ENCODE data around the gene PCBP3. TPM values are rescaled to one million over a fixed set of nuclear protein-coding genes. Genes with fewer than 3 reads are reported as not detected.

The PCBP3 gene
- total and polyA plus RNA-seq, 2 of the 8 experiments (the other 6 are each of a cell fraction or from before 2014, with no cell fraction given): 3.5 to 6.3 TPM

- peak overlapping the region; percentile 13 for H3K4ac ChIP-seq (replicated peaks; ENCODE audit: insufficient read length, low read depth, low read length)
- DNase-seq (ENCODE audit: low read depth in 1 of 2, low spot score in 2 of 2) (no peak), FAIRE-seq (no peak)
- ChIA-PET POLR2A (ENCODE audit: partially characterized antibody) (no interaction called here), CTCF (ENCODE audit: partially characterized antibody) (no interaction called here)
- H4K20me1 ChIP-seq (replicated peaks in 1 of 2; ENCODE audit: control insufficient read depth in 1 of 2, insufficient read depth in 2 of 2, low read length in 2 of 2): no peaks in the 10 kb centered on the region
- peaks cover 1% of the 10 kb centered on the region; the same call in 1 of the 2 replicates for H3K23me2 ChIP-seq (ENCODE audit: low read depth, low read length)
- peak overlapping the region; percentile 42 for H3K23ac ChIP-seq (ENCODE audit: insufficient read length)
- no peaks in the 10 kb centered on the region for H3K36me3 ChIP-seq (ENCODE audit: control insufficient read depth in 2 of 4, insufficient read depth in 4 of 4, low read length in 3 of 4)
- H2AK5ac ChIP-seq (ENCODE audit: low read depth, low read length): peak overlapping the region; percentile 83; the same call in 1 of the 2 replicates
- no peak overlapping the region for H2BK120ac ChIP-seq (replicated peaks; ENCODE audit: low read depth, low read length)
- H3K27me3 ChIP-seq (replicated peaks in 1 of 4; ENCODE audit: control insufficient read depth in 3 of 4, extremely low read depth in 1 of 4, insufficient read depth in 3 of 4, low read length in 3 of 4): no peaks in the 10 kb centered on the region
- no peak overlapping the region; the same call in 1 of the 2 replicates for H2BK5ac ChIP-seq (ENCODE audit: low read depth, low read length)
- no peak overlapping the region for H2AFZ ChIP-seq (ENCODE audit: low read length)
- no peaks in the 10 kb centered on the region for H3K79me2 ChIP-seq (ENCODE audit: control insufficient read depth in 1 of 2, insufficient read depth in 2 of 2, low read length in 2 of 2)
- no peak overlapping the region for H3K4me2 ChIP-seq (ENCODE audit: insufficient read depth in 1 of 2, low read depth in 2 of 2, low read length in 2 of 2)
- H3K14ac ChIP-seq (ENCODE audit: insufficient read length): no peak overlapping the region
- no peak overlapping the region for H2BK20ac ChIP-seq (ENCODE audit: low read length)
- H3K27ac ChIP-seq (ENCODE audit: low read depth, low read length): no peak overlapping the region
- H2BK12ac ChIP-seq (ENCODE audit: low read depth, low read length): 0 out of 2 replicates have a peak overlapping the region, but pooled peaks have one; percentile 29
- H2BK15ac ChIP-seq (ENCODE audit: low read length): no peak overlapping the region
- H3K56ac ChIP-seq (replicated peaks; ENCODE audit: insufficient read length, low read depth, low read length): no peak overlapping the region
- H3K9ac ChIP-seq (replicated peaks in 1 of 4; ENCODE audit: extremely low read depth in 1 of 4, low read depth in 3 of 4, low read length in 3 of 4): no peak overlapping the region
- H3K4me3 ChIP-seq (ENCODE audit: extremely low read depth in 1 of 4, insufficient read depth in 2 of 4, low read depth in 3 of 4, low read length in 4 of 4): no peak overlapping the region
- no peak for TF ChIP-seq PHF8 (conservative IDR thresholded peaks at IDR 0.05; ENCODE audit: low read depth, low read length)
- no peak for TF ChIP-seq NANOG (IDR thresholded peaks at IDR 0.05; ENCODE audit: insufficient read depth, low read depth, low read length, poor library complexity, severe bottlenecking)
- TF ChIP-seq JUND (IDR thresholded peaks at IDR 0.05; ENCODE audit: low read length): no peak
- no peak for TF ChIP-seq TCF12 (IDR thresholded peaks at IDR 0.05; ENCODE audit: low read depth, low read length)
- TF ChIP-seq CREB1 (IDR thresholded peaks at IDR 0.05): no peak
- TF ChIP-seq, protein P1, sequence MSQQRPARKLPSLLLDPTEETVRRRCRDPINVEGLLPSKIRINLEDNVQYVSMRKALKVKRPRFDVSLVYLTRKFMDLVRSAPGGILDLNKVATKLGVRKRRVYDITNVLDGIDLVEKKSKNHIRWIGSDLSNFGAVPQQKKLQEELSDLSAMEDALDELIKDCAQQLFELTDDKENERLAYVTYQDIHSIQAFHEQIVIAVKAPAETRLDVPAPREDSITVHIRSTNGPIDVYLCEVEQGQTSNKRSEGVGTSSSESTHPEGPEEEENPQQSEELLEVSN (IDR thresholded peaks at IDR 0.05): no peak
- TF ChIP-seq, protein P2, sequence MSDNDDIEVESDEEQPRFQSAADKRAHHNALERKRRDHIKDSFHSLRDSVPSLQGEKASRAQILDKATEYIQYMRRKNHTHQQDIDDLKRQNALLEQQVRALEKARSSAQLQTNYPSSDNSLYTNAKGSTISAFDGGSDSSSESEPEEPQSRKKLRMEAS (IDR thresholded peaks at IDR 0.05): no peak
- TF ChIP-seq SIN3A (conservative IDR thresholded peaks at IDR 0.05 in 1 of 2, IDR thresholded peaks at IDR 0.05 in 1 of 2; ENCODE audit: low read depth in 1 of 2, low read length in 2 of 2): no peak
- no peak for TF ChIP-seq SP2 (IDR thresholded peaks at IDR 0.05; ENCODE audit: low read length)
- no peak for TF ChIP-seq FOSL1 (IDR thresholded peaks at IDR 0.05; ENCODE audit: insufficient read depth, low read depth, low read length)
- TF ChIP-seq TAF7 (optimal IDR thresholded peaks at IDR 0.05; ENCODE audit: borderline replicate concordance, low read depth, low read length): no peak
- no peak overlapping the region for H4K5ac ChIP-seq (ENCODE audit: insufficient read length, low read depth, low read length)
- no peak overlapping the region for H4K91ac ChIP-seq (replicated peaks; ENCODE audit: insufficient read length, low read length)
- H3K79me1 ChIP-seq (ENCODE audit: low read depth, low read length): no peaks in the 10 kb centered on the region
- no peak overlapping the region for H4K8ac ChIP-seq (ENCODE audit: extremely low read depth, insufficient read depth, low read length)
- H3K18ac ChIP-seq (ENCODE audit: extremely low read depth, low read length): no peak overlapping the region
- WGBS, 2 experiments (ENCODE audit: extremely low coverage in 1 of 2, insufficient coverage in 1 of 2, insufficient read length in 1 of 2, insufficient replicate concordance in 2 of 2, low coverage in 1 of 2, low lambda C conversion rate in 2 of 2, missing lambda C conversion rate in 1 of 2): 88% methylated on average over 14 of the region's 14 CpGs; no CpG with 5 or more reads in 1 of the 2 experiments
- H3K9me3 ChIP-seq (ENCODE audit: insufficient read depth in 2 of 2, low read depth in 1 of 2, low read length in 1 of 2): peaks cover 0 to 3% of the 10 kb centered on the region in 2 experiments; a peak in 2 of 4 replicates
- H3K4me1 ChIP-seq (replicated peaks in 1 of 4; ENCODE audit: control insufficient read depth in 3 of 4, insufficient read depth in 4 of 4, low read length in 3 of 4): no peaks in the 10 kb centered on the region; a peak in 1 of 7 replicates
Measured at GRCh38 chr21:45788637-45789506, 145.3 kb downstream of the PCBP3 start.
